Activated T-helper 17 cell treated with anti-CD3 and anti-CD28 coated beads, Interleukin-2, amount 50 U/mL, for 72 hours (primary cell): ENCODE results near the gene POLR3E. TPM values are rescaled to one million over a fixed set of nuclear protein-coding genes. Genes with fewer than 3 reads are reported as not detected.

Experiments used
- ATAC-seq: fragments of 150-1000 bp; cut with Tn5 transposase; replicated peaks from 2 replicates; pipeline ENCODE4 v1.10.0; 2021; ENCODE audit warnings: mild to moderate bottlenecking, moderate library complexity
- H3K27ac Mint-ChIP-seq: one replicate; pipeline ENCODE4 v1.8.0; 2022; ENCODE audit warnings: mixed read lengths
- H3K27me3 Mint-ChIP-seq: one replicate; pipeline ENCODE4 v1.8.0; 2022; ENCODE audit warnings: mixed read lengths
- H3K36me3 Mint-ChIP-seq: one replicate; pipeline ENCODE4 v1.8.0; 2022; ENCODE audit warnings: low read depth, mild to moderate bottlenecking, mixed read lengths
- H3K4me1 Mint-ChIP-seq: one replicate; pipeline ENCODE4 v1.8.0; 2022; ENCODE audit warnings: mixed read lengths
- H3K4me3 Mint-ChIP-seq: one replicate; pipeline ENCODE4 v1.8.0; 2022; ENCODE audit warnings: mild to moderate bottlenecking, mixed read lengths
- H3K9me3 Mint-ChIP-seq: one replicate; pipeline ENCODE4 v1.8.0; 2022; ENCODE audit warnings: mixed read lengths
- total RNA-seq, 2 donors: library from RNA; stranded (reverse); gene quantifications; one replicate each; pipeline ENCODE4 v1.2.3, GENCODE V29; 2022

POLR3E gene
- total RNA-seq, 2 donors from 2014 or later, result 48.9 to 76.2 TPM

- Mint-ChIP-seq H3K27me3 (no peaks in the 10 kb centered on the region), H3K9me3 (no peaks in the 10 kb centered on the region), H3K4me1 (no peaks in the 10 kb centered on the region), H3K36me3 (no peaks in the 10 kb centered on the region), H3K4me3 (no peak overlapping the region), H3K27ac (no peak overlapping the region)
- no peak for ATAC-seq
Measured at GRCh38 chr16:22383827-22384226, 86.6 kb downstream of the POLR3E start.

Other genes with a start within 250 kb of the POLR3E start
- not detected for gene VWA3A, start 204.9 kb upstream of the POLR3E start, total RNA-seq
- not detected for gene SDR42E2, start 134.9 kb upstream of the POLR3E start, total RNA-seq
- 10 to 100 TPM; 22.5 to 29.0 TPM for gene EEF2K, start 91.1 kb upstream of the POLR3E start, total RNA-seq
- gene CDR2, start 77.2 kb downstream of the POLR3E start, total RNA-seq, result 10 to 100 TPM; 26.3 to 41.0 TPM
- 100 to 1,000 TPM; 406 to 430 TPM for gene NPIPB5, start 213.5 kb downstream of the POLR3E start, total RNA-seq